Right lobe of liver (tissue), 4 donors: ENCODE results near the gene C6orf62.

ENCODE experiments used
- POLR2A ChIP-seq: fragments of 450-650 bp; IDR thresholded peaks from one replicate; pipeline ENCODE4 v1.6.1; 2017; ENCODE audit warnings: antibody characterized with exemption, mild to moderate bottlenecking
- TF ChIP-seq, protein P1 (sequence below), 4 donors: fragments of 200-600 bp in 3 of 4; fragments of 450-650 bp in 1 of 4; IDR thresholded peaks; one replicate each; pipeline versions ENCODE4 v1.5.1 to v1.8.0; 2016 to 2022; ENCODE audit warnings: antibody characterized with exemption in 4 of 4, mild to moderate bottlenecking in 2 of 4
- donor health status: DM: no; HTN: no; CAD: no.
- donor health status: DM: no; HTN: no; CAD: no.
- donor health status: DM: no; HTN: yes; CAD: no.

DNA sequence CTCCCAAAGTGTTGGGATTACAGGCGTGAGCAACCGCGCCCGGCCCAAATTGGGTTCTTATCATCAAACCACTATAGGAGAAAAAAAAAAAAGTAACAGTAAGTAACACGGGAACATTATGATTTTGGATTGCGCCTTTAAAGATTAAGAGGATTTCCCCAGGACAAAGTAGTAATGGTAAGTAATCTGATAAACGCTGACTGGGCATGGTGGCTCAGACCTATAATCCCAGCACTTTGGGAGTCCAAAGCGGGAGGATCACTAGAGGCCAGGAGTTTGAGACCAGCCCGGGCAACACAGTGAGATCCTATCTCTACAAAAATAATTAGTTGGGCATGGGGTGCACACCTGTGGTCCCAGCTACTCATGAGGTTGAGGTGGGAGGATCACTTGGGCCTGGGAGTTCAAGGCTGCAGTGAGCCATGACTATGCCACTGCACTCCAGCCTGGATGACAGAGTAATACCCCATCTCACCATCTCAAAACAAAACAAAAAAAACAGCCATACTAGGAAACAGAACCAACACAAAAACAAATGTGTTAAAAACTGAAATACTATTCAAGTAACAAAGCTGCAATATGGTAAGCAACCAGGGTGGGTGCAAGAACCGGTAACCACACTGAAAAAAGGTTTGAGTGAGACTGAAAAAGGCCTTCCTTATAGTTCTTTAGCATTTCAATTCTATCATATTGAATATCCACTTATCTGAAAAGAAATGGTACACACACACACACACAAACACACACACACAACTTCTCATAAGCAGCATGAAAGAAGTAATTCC, 8.2 kb downstream of the C6orf62 start:
- TF ChIP-seq, protein P1, sequence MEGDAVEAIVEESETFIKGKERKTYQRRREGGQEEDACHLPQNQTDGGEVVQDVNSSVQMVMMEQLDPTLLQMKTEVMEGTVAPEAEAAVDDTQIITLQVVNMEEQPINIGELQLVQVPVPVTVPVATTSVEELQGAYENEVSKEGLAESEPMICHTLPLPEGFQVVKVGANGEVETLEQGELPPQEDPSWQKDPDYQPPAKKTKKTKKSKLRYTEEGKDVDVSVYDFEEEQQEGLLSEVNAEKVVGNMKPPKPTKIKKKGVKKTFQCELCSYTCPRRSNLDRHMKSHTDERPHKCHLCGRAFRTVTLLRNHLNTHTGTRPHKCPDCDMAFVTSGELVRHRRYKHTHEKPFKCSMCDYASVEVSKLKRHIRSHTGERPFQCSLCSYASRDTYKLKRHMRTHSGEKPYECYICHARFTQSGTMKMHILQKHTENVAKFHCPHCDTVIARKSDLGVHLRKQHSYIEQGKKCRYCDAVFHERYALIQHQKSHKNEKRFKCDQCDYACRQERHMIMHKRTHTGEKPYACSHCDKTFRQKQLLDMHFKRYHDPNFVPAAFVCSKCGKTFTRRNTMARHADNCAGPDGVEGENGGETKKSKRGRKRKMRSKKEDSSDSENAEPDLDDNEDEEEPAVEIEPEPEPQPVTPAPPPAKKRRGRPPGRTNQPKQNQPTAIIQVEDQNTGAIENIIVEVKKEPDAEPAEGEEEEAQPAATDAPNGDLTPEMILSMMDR (IDR thresholded peaks at IDR 0.05) = no peak
- TF ChIP-seq POLR2A = no peak
